ENCODE measurements around the gene ITCH.
"Not testable (repeated sequence)": the region's sequence is repeated elsewhere in the genome, so short reads cannot be mapped to it uniquely, and the experiment has no call there.

The ITCH gene

DNA sequence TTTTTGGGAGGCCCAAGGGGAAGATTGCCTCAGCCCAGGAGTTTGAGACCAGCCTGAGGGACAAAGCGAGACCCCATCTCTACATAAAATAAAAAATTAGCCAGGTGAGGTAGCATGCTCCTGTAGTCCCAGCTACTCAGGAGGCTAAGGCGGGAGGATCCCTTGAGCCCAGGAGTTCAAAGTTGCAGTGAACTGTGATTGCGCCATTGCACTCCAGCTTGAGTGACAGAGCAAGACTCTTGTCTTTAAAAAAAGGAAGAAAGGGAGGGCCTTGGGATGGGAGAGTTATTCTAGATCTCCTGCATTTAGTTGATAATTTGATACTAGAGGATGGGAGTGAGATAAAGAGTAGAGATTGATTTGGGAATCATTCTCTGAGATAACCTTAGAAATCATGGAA is 68.1 kb downstream of the ITCH start:
- H3K4me1 Mint-ChIP-seq, result peaks cover 3% of the 10 kb centered on the region
- no peak for DNase-seq
- no peaks in the 10 kb centered on the region for H3K27me3 Mint-ChIP-seq
- CTCF ChIA-PET, result no interaction called here
- H3K36me3 Mint-ChIP-seq, result peaks cover 12% of the 10 kb centered on the region
- H3K27ac Mint-ChIP-seq, result no peak overlapping the region
- no peaks in the 10 kb centered on the region for H3K9me3 Mint-ChIP-seq
- no peak overlapping the region for H3K4me3 Mint-ChIP-seq

DNA sequence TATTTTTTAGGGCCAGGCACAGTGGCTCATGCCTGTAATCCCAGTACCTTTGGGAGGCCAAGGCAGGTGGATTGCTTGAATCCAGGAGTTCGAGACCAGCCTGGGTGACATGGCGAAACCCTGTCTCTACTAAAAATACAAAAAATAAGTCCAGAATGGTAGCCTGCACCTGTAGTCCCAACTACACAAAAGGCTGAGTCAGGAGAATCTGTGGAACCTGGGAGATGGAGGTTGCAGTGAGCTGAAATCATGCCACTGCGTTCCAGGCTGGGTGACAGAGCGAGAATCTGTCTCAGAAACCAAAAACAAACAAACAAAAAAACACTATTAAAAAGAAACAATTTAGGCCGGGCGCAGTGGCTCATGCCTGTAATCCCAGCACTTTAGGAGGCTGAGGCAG is 69.6 kb downstream of the ITCH start:
- CTCF ChIA-PET, DNase-seq, H3K27ac Mint-ChIP-seq, H3K27me3 Mint-ChIP-seq, H3K4me3 Mint-ChIP-seq, H3K9me3 Mint-ChIP-seq: not testable (repeated sequence)
- H3K36me3 Mint-ChIP-seq, result peaks cover 11% of the 10 kb centered on the region
- peaks cover 15% of the 10 kb centered on the region for H3K4me1 Mint-ChIP-seq

DNA sequence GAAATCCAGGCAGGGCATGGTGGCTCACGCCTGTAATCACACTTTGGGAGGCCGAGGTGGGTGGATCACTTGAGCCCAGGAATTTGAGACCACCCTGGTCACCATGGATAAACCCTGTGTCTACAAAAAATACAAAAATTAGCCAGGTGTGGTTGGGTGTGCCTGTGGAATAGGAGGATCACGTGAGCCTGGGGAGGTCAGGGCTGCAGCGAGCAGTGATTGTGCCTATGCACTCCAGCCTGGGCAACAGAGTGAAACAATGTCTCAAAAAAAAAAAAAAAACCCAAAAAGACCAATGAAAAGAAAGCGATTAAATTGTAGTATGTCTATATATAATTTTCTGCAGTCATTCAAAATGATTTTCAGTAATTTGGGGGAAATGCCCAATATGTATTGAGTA is 70.3 kb downstream of the ITCH start:
- H3K4me3 Mint-ChIP-seq, result no peak overlapping the region
- peaks cover 14% of the 10 kb centered on the region for H3K36me3 Mint-ChIP-seq
- peaks cover 19% of the 10 kb centered on the region for H3K4me1 Mint-ChIP-seq
- no peak overlapping the region for H3K27ac Mint-ChIP-seq
- no peak for DNase-seq
- H3K9me3 Mint-ChIP-seq, result no peaks in the 10 kb centered on the region
- CTCF ChIA-PET, result no interaction called here
- H3K27me3 Mint-ChIP-seq, result no peaks in the 10 kb centered on the region

DNA sequence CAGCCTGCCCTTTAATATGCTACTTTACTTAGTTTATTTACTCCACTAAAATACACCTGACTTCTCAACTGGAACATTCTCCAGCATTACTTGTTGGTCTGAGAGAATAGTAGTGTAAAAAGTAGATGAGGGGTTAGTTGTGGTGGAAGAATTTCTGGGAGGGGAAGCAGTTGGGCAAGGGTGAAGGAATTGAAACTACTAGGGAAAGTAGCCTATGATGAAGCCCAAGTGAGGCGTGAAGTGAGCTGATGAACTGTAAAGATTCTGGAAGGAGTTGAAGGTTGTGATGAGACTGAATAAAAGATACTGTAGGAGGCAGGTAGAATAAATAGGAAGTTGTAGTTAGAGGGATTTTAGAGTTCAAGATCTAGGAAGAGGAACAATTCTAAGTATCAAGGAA is 72.5 kb downstream of the ITCH start:
- no peaks in the 10 kb centered on the region for H3K9me3 Mint-ChIP-seq
- H3K4me1 Mint-ChIP-seq, result peaks cover 19% of the 10 kb centered on the region
- no peak overlapping the region for H3K4me3 Mint-ChIP-seq
- H3K27me3 Mint-ChIP-seq, result no peaks in the 10 kb centered on the region
- CTCF ChIA-PET, result no interaction called here
- H3K36me3 Mint-ChIP-seq, result peaks cover 21% of the 10 kb centered on the region
- no peak overlapping the region for H3K27ac Mint-ChIP-seq
- no peak for DNase-seq

DNA sequence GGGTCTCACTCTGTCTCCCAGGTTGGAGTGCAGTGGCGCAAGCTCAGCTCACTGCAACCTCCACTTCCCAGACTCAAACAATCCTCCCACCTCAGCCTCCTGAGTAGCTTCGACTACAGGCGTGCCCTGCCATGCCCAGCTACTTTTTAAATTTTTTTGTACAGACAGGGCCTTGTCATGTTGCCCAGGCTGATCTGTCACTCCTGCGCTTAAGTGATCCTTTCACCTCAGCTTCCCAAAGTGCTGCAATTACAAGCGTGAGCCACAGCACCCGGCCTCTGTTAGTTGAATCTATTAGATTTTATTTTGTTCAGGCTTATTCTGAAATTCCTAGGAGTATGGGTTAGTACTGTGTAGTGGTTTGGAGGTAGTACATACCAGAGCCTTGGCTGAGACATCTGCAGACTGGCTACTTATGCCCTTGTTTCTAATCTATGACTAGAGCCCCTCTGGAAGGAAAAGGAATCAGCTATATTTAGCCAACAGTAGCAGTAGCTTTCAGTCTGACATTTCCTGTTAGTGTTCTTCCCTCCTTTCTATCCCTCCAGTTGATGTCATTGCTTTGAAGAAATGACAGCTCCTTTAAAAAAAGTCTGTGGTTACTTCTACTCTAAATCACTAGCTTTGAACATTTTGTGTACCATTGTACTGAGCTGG is 74.4 kb downstream of the ITCH start:
- H3K4me3 Mint-ChIP-seq, result no peak overlapping the region
- H3K27ac Mint-ChIP-seq, result peak overlapping the region; percentile 46
- no peaks in the 10 kb centered on the region for H3K27me3 Mint-ChIP-seq
- peaks cover 29% of the 10 kb centered on the region for H3K36me3 Mint-ChIP-seq
- DNase-seq, result no peak
- H3K4me1 Mint-ChIP-seq, result peaks cover 19% of the 10 kb centered on the region
- CTCF ChIA-PET, result interaction anchor here (0.7 to 2.6 kb wide), 4 partner anchors 40 to 126 kb away, joined by 3 to 14 read pairs (median 3); no protein-coding TSS in a partner anchor
- no peaks in the 10 kb centered on the region for H3K9me3 Mint-ChIP-seq

DNA sequence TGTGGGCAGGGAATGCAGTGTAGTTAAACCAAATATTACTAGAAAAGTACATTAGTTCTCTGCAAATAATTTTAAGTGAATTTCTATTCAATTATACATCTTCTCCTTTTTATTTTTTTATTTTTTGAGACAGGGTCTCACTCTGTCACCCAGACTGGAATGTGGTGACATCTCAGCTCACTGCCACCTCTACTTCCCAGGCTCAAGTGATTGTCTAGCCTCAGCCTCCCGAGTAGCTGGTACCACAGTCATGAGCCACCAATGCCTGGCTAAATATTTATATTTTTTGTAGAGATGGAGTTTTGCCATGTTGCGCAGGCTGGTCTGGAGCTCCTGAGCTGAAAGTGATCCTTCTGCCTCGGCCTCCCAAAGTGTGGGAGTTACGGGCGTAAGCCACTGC is 76.1 kb downstream of the ITCH start:
- peaks cover 19% of the 10 kb centered on the region for H3K4me1 Mint-ChIP-seq

DNA sequence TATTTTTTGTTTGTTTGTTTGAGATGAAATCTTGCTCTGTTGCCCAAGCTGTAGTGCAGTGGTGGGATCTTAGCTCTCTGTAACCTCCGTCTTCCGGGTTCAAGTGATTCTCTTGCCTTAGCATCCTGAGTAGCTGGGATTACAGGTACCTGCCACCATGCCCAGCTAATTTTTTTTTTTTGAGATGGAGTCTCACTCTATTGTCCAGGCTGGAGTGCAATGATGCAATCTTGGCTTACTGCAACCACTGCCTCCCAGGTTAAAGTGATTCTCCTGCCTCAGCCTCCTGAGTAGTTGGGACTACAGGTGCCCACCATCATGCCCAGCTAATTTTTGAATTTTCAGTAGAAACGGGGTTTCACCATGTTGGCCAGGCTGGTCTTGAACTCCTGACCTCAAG is 78.3 kb downstream of the ITCH start:
- Mint-ChIP-seq H3K36me3 (peaks cover 48% of the 10 kb centered on the region), H3K4me1 (peaks cover 15% of the 10 kb centered on the region)
- H3K9me3 Mint-ChIP-seq, DNase-seq, H3K27me3 Mint-ChIP-seq, H3K4me3 Mint-ChIP-seq, H3K27ac Mint-ChIP-seq, CTCF ChIA-PET: not testable (repeated sequence)

More for the DNA sequence above, 76.1 kb downstream of the ITCH start:
- H3K4me3 Mint-ChIP-seq, result no peak overlapping the region
- no peak overlapping the region for H3K27ac Mint-ChIP-seq
- H3K27me3 Mint-ChIP-seq, result no peaks in the 10 kb centered on the region
- H3K36me3 Mint-ChIP-seq, result peaks cover 36% of the 10 kb centered on the region
- CTCF ChIA-PET, result interaction anchor here (1.4 kb wide), 1 partner anchor 127 kb away, joined by 3 read pairs; no protein-coding TSS in a partner anchor
- DNase-seq, result no peak
- no peaks in the 10 kb centered on the region for H3K9me3 Mint-ChIP-seq

DNA sequence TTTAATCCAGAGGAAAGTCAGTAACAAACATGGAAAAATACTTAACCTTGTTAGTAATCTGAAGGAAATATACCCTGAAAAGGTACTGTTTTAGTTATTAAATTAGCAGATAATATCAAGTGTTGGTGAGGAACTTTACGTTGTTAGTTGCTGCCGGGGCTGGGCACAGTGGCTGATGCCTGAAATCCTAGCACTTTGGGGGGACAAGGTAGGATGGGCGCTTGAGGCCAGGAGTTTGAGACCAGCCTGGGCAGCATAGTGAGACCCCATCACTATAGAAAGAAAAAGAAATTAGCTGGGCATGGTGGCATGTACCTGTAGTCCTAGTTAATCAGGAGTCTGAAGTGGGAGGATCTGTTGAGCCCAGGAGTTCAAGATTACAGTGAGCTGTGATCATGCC is 80.5 kb downstream of the ITCH start:
- H3K4me3 Mint-ChIP-seq, result no peak overlapping the region
- no peaks in the 10 kb centered on the region for H3K4me1 Mint-ChIP-seq
- H3K9me3 Mint-ChIP-seq, result no peaks in the 10 kb centered on the region
- H3K27ac Mint-ChIP-seq, result no peak overlapping the region
- no peak for DNase-seq
- H3K27me3 Mint-ChIP-seq, result no peaks in the 10 kb centered on the region
- CTCF ChIA-PET, result no interaction called here
- H3K36me3 Mint-ChIP-seq, result peaks cover 57% of the 10 kb centered on the region

DNA sequence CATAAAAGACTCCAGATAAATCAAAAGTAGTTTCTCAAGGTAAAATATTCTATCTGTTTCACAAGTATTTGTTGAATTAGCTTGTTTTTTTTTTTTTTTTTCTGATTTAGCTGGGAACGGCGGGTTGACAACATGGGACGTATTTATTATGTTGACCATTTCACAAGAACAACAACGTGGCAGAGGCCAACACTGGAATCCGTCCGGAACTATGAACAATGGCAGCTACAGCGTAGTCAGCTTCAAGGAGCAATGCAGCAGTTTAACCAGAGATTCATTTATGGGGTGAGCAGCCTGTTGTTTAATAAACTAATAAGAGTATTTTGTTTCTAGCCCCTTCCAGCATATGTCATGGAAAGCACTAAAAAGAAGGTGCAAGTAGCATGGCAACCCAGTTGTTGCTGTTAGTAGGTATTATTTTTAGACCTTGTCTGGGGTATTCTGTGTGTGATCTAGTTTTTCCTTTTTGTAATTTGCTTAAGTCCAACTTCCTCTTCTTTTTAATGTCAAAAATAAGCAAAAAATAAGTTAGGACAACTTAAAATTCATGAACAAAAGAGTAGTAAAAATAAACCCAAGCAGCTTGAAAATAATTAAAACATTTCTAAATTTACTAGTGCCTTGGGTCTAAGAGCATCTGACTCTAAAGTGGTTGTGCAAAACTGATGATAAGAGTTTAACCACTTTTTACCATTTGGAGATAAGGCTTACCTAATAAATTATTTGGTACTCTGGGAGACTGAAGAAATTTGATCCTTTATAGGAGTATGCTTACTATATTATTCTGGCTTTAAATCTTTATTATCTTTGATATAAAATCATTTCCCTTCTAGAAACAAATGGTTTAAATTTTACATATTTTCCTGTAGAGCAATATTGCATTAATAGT is 82.3 kb downstream of the ITCH start:
- no peaks in the 10 kb centered on the region for H3K27me3 Mint-ChIP-seq
- H3K9me3 Mint-ChIP-seq, result no peaks in the 10 kb centered on the region
- H3K36me3 Mint-ChIP-seq, result peaks cover 62% of the 10 kb centered on the region
- DNase-seq, result no peak
- no peaks in the 10 kb centered on the region for H3K4me1 Mint-ChIP-seq
- no peak overlapping the region for H3K27ac Mint-ChIP-seq
- CTCF ChIA-PET, result no interaction called here
- H3K4me3 Mint-ChIP-seq, result no peak overlapping the region

DNA sequence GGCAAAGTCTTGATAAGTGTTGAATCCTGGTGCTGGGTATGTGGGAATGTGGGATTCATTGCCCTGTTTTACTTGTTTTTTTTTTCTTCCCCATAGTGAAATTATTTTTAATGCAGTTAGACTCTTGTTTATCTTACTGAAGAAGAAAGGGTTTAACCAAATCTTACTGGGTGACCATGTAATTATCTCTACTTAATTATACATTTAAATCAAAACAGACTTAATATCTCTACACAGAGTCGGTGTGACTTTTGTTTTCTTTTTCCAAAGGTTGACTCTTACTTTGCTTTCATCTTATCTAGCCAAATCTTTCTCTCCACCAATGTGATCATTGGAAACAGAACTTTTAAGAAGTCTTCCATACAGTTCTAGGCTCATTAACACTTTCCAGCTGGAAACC is 85.4 kb downstream of the ITCH start:
- Mint-ChIP-seq H3K36me3 (peaks cover 57% of the 10 kb centered on the region), H3K27me3 (no peaks in the 10 kb centered on the region), H3K4me3 (no peak overlapping the region), H3K4me1 (no peaks in the 10 kb centered on the region), H3K27ac (no peak overlapping the region), H3K9me3 (no peaks in the 10 kb centered on the region)
- no peak for DNase-seq
- CTCF ChIA-PET, result no interaction called here

DNA sequence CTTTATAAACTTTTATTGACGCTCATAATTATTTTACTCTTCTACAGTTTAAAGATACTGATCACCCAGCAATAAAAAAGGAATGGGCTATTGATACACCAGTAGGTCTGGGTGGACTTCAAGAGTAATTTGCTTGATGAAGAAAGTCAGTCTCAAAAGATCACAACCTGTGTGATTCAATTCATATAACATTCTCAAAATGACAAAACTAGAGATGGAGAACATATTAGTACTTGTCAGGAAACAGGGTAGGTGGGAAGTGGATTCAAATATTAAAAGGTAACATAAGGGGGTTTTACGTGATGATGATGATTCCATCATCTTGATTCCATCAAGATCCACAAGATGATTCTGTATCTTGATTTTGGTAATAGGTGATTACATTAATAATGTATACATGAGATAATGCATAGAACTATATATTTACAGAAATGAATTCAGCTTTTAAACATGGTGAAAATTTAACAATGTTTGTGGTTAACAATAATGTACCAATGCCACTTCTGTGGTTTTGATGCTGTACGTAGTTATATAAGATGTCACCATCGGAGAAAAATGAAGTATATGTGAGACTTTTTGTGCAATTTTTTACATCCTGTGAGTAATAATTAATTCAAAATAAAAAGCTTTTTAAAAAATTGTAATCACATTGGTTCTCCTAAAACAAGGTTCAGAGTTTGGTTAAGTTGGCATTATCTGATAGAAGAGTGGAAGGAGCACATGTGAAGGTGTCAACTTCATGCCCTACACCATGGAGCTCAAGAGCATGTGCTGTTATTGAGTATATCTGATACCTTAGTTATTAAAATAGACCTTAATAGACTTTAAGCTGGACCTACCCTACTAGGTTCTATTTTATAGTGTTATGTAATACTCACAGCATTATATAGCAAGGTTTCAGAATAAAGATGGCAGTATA is 86.9 kb downstream of the ITCH start:
- no peaks in the 10 kb centered on the region for H3K9me3 Mint-ChIP-seq
- DNase-seq, result no peak
- no peak overlapping the region for H3K27ac Mint-ChIP-seq
- H3K27me3 Mint-ChIP-seq, result no peaks in the 10 kb centered on the region
- H3K36me3 Mint-ChIP-seq, result peaks cover 47% of the 10 kb centered on the region
- no peaks in the 10 kb centered on the region for H3K4me1 Mint-ChIP-seq
- H3K4me3 Mint-ChIP-seq, result no peak overlapping the region
- CTCF ChIA-PET, result interaction anchor here (1.0 kb wide), 2 partner anchors 133 to 137 kb away, joined by 3 to 4 read pairs; no protein-coding TSS in a partner anchor

DNA sequence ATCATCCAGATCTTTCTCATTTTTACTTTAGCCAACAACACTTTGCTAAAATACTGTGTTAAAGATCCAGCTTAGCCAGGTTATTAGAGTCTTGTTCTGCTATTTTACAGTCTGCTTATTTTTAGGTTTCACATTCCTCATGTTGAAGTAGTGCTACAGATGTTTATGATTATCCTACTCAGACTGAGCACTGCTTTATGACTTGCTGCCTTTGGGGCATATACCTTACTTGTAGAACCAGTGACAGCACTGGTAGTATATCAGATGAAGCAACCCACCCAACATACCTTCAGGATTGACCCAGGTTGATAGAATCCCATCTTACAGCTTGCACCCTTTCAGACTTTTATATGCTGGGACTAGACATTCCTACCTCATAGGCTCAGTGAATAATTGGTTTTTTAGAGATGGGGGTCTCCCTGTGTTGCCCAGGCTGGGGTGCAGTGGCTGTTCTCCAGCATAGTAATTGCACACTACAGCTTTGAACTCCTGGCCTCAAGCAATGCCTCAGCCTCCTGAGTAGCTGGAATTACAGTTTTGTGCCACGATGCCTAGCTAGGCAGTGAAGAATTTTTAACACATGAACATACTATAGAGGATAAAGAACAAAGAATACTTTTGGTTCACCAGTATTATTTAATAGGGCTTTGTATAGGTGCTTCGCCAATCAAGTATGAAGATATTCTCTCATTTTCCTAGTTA is 89.4 kb downstream of the ITCH start:
- CTCF ChIA-PET, result no interaction called here
- Mint-ChIP-seq H3K27ac (peak overlapping the region; percentile 35), H3K4me3 (no peak overlapping the region), H3K36me3 (peaks cover 32% of the 10 kb centered on the region), H3K4me1 (no peaks in the 10 kb centered on the region), H3K9me3 (no peaks in the 10 kb centered on the region), H3K27me3 (no peaks in the 10 kb centered on the region)
- no peak for DNase-seq

DNA sequence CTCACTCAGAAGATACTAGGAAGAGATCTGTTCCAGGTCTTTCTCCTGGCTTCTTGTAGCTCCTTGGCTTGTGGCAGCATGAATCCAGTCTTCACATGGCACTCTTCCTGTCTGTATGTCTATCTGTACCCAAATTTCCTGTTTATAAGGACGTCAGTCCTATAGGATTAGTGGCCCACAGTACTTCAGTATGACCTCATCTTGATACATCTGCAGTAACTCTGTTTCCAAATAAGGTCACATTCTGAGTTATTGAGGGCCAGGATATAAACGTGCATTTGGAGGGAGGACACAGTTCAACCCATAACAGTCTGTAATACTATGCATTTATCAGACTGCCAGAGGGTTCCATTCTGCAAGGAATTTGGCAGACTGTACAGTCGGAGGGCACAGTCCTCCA is 95.6 kb downstream of the ITCH start:
- no peak overlapping the region for H3K27ac Mint-ChIP-seq
- H3K4me1 Mint-ChIP-seq, result no peaks in the 10 kb centered on the region
- no peak overlapping the region for H3K4me3 Mint-ChIP-seq
- no peaks in the 10 kb centered on the region for H3K27me3 Mint-ChIP-seq
- CTCF ChIA-PET, result no interaction called here
- H3K9me3 Mint-ChIP-seq, result no peaks in the 10 kb centered on the region
- DNase-seq, result no peak
- H3K36me3 Mint-ChIP-seq, result peaks cover 29% of the 10 kb centered on the region

Data from activated naive CD4-positive, alpha-beta T cell treated with anti-CD3 and anti-CD28 coated beads, Interleukin-2, amount 10 ng/mL, durations not matched to agents 7 days and 5 days (primary cell).